Stimulated activated CD8-positive, alpha-beta memory T cell treated with anti-CD3 and anti-CD28 coated beads, Interleukin-7, amount 100 ng/mL, for 48 hours (primary cell): ENCODE results near the gene ADNP2.
A peak's percentile ranks its signal among the peaks of the same experiment; 100 is the strongest.

Source experiments
- DNase-seq, 2 donors: peaks; one replicate each; pipeline ENCODE4 v3.0.0-alpha.2; 2020; ENCODE audit warnings: low read depth in 1 of 2; ENCODE audit errors: extremely low read depth in 1 of 2

ADNP2 gene

GRCh38 chr18:80108739-80109675 is at the start of gene ADNP2:
Gene ADNP2, plus strand, starts transcription at chr18:80109262. Its CDS starts 8,281 bp downstream, at chr18:80117543.
- peak; percentile 53 to 86 for DNase-seq

- no peak for DNase-seq
Observed at GRCh38 chr18:80059945-80060344, 49.1 kb upstream of the ADNP2 start.

- DNase-seq, result no peak
Observed at GRCh38 chr18:80065705-80066104, 43.4 kb upstream of the ADNP2 start.

GRCh38 chr18:80067321-80067720 is 41.7 kb upstream of the ADNP2 start:
- no peak for DNase-seq

GRCh38 chr18:80067897-80068296 is 41.2 kb upstream of the ADNP2 start:
- no peak for DNase-seq

GRCh38 chr18:80068571-80069272 is 40.3 kb upstream of the ADNP2 start:
- no peak for DNase-seq

GRCh38 chr18:80070825-80071224 is 38.2 kb upstream of the ADNP2 start:
- no peak for DNase-seq

- DNase-seq, result no peak
Observed at GRCh38 chr18:80074183-80074582, 34.9 kb upstream of the ADNP2 start.

- no peak for DNase-seq
Observed at GRCh38 chr18:80074697-80075096, 34.4 kb upstream of the ADNP2 start.

GRCh38 chr18:80075940-80076339 is 33.1 kb upstream of the ADNP2 start:
- DNase-seq, result no peak

- DNase-seq, result no peak
Observed at GRCh38 chr18:80076379-80076778, 32.7 kb upstream of the ADNP2 start.

- no peak for DNase-seq
Observed at GRCh38 chr18:80077873-80078272, 31.2 kb upstream of the ADNP2 start.

- no peak for DNase-seq
Observed at GRCh38 chr18:80086281-80086680, 22.8 kb upstream of the ADNP2 start.

GRCh38 chr18:80088036-80088435 is 21.0 kb upstream of the ADNP2 start:
- no peak for DNase-seq

GRCh38 chr18:80088823-80089222 is 20.2 kb upstream of the ADNP2 start:
- DNase-seq, result no peak

GRCh38 chr18:80095414-80095813 is 13.6 kb upstream of the ADNP2 start:
- DNase-seq, result no peak

GRCh38 chr18:80096032-80096565 is 13.0 kb upstream of the ADNP2 start:
- no peak for DNase-seq

- no peak for DNase-seq
Observed at GRCh38 chr18:80097201-80097600, 11.9 kb upstream of the ADNP2 start.

GRCh38 chr18:80103231-80103630 is 5.8 kb upstream of the ADNP2 start:
- no peak for DNase-seq

GRCh38 chr18:80104364-80104779 is 4.7 kb upstream of the ADNP2 start:
- DNase-seq, result no peak

GRCh38 chr18:80105369-80106167 is 3.5 kb upstream of the ADNP2 start:
- peak in 1 of 2 donors; percentile 53 for DNase-seq
